Fibroblast of peridontal ligament (primary cell): ENCODE data around the gene RAB3GAP1.

Experiments used
- DNase-seq: peaks from one replicate; pipeline ENCODE4 v3.0.0-alpha.2; 2010; ENCODE audit errors: extremely low read depth

Gene RAB3GAP1

GRCh38 chr2:135163901-135164300, 111.8 kb downstream of the RAB3GAP1 start:
- no peak for DNase-seq

- DNase-seq, result peak; percentile 42
These were observed 112.3 kb downstream of the RAB3GAP1 start for GRCh38 chr2:135164431-135164830.

- no peak for DNase-seq
These were observed 115.2 kb downstream of the RAB3GAP1 start for GRCh38 chr2:135167273-135167672.

- peak; percentile 28 for DNase-seq
These were observed 116.2 kb downstream of the RAB3GAP1 start for GRCh38 chr2:135168204-135168856.

- peak; percentile 11 for DNase-seq
These were observed 118.0 kb downstream of the RAB3GAP1 start for GRCh38 chr2:135169900-135170753.

GRCh38 chr2:135174049-135174809, 122.1 kb downstream of the RAB3GAP1 start:
- DNase-seq, result no peak

GRCh38 chr2:135174810-135175093, 122.7 kb downstream of the RAB3GAP1 start:
- DNase-seq, result no peak

- DNase-seq, result no peak
These were observed 123.1 kb downstream of the RAB3GAP1 start for GRCh38 chr2:135175177-135175576.

- DNase-seq, result no peak
These were observed 127.6 kb downstream of the RAB3GAP1 start for GRCh38 chr2:135179689-135180088.

- DNase-seq, result no peak
These were observed 130.1 kb downstream of the RAB3GAP1 start for GRCh38 chr2:135182190-135182589.

GRCh38 chr2:135182601-135183000, 130.5 kb downstream of the RAB3GAP1 start:
- no peak for DNase-seq

- DNase-seq, result no peak
These were observed 131.7 kb downstream of the RAB3GAP1 start for GRCh38 chr2:135183822-135184221.

- DNase-seq, result no peak
These were observed 134.0 kb downstream of the RAB3GAP1 start for GRCh38 chr2:135186054-135186453.

GRCh38 chr2:135187270-135187669, 135.2 kb downstream of the RAB3GAP1 start:
- DNase-seq, result no peak

GRCh38 chr2:135189148-135189547, 137.1 kb downstream of the RAB3GAP1 start:
- DNase-seq, result no peak

- DNase-seq, result no peak
These were observed 138.7 kb downstream of the RAB3GAP1 start for GRCh38 chr2:135190799-135191198.

- DNase-seq, result no peak
These were observed 146.4 kb downstream of the RAB3GAP1 start for GRCh38 chr2:135198481-135198880.

GRCh38 chr2:135202751-135203150, 150.7 kb downstream of the RAB3GAP1 start:
- peak; percentile 28 for DNase-seq

- no peak for DNase-seq
These were observed 151.9 kb downstream of the RAB3GAP1 start for GRCh38 chr2:135203944-135204343.

- no peak for DNase-seq
These were observed 155.9 kb downstream of the RAB3GAP1 start for GRCh38 chr2:135208016-135208415.

GRCh38 chr2:135212757-135213156, 160.7 kb downstream of the RAB3GAP1 start:
- DNase-seq, result peak; percentile 29

GRCh38 chr2:135218426-135218825, 166.3 kb downstream of the RAB3GAP1 start:
- DNase-seq, result no peak

- no peak for DNase-seq
These were observed 167.1 kb downstream of the RAB3GAP1 start for GRCh38 chr2:135219226-135219625.
